ENCODE results near the gene ARID3B.
"Not testable (repeated sequence)": the region's sequence is repeated elsewhere in the genome, so short reads cannot be mapped to it uniquely, and the experiment has no call there.

The ARID3B gene

GRCh38 chr15:74530771-74531143 is 10.3 kb upstream of the ARID3B start:
- H3K4me3 ChIP-seq (ENCODE audit: low read depth, low read length): no peak overlapping the region
- TF ChIP-seq CTCF (IDR thresholded peaks at IDR 0.05; ENCODE audit: control insufficient read depth, extremely low read depth, insufficient read depth): no peak
- no peak for DNase-seq (ENCODE audit: low read depth)

- H3K4me3 ChIP-seq (ENCODE audit: low read depth, low read length): no peak overlapping the region
- no peak for DNase-seq (ENCODE audit: low read depth)
- no peak for TF ChIP-seq CTCF (IDR thresholded peaks at IDR 0.05; ENCODE audit: control insufficient read depth, extremely low read depth, insufficient read depth)
These were observed 9.7 kb upstream of the ARID3B start for GRCh38 chr15:74531144-74531811.

- TF ChIP-seq CTCF (IDR thresholded peaks at IDR 0.05; ENCODE audit: control insufficient read depth, extremely low read depth, insufficient read depth): no peak
- no peak for DNase-seq (ENCODE audit: low read depth)
- no peak overlapping the region for H3K4me3 ChIP-seq (ENCODE audit: low read depth, low read length)
These were observed 5.5 kb upstream of the ARID3B start for GRCh38 chr15:74535388-74536084.

GRCh38 chr15:74537736-74538135 is 3.3 kb upstream of the ARID3B start:
- no peak for TF ChIP-seq CTCF (IDR thresholded peaks at IDR 0.05; ENCODE audit: control insufficient read depth, extremely low read depth, insufficient read depth)
- DNase-seq (ENCODE audit: low read depth): no peak
- H3K4me3 ChIP-seq (ENCODE audit: low read depth, low read length): no peak overlapping the region

- DNase-seq (ENCODE audit: low read depth): not testable (repeated sequence)
- H3K4me3 ChIP-seq (ENCODE audit: low read depth, low read length): peak overlapping the region; percentile 98
These were observed 1.5 kb upstream of the ARID3B start for GRCh38 chr15:74539521-74539920.

- no peak for DNase-seq (ENCODE audit: low read depth)
- no peak for TF ChIP-seq CTCF (IDR thresholded peaks at IDR 0.05; ENCODE audit: control insufficient read depth, extremely low read depth, insufficient read depth)
- peak overlapping the region; percentile 98 for H3K4me3 ChIP-seq (ENCODE audit: low read depth, low read length)
These were observed 759 bp upstream of the ARID3B start for GRCh38 chr15:74540161-74540760.

GRCh38 chr15:74541494-74542165 is 610 bp downstream of the ARID3B start:
- peak overlapping the region; percentile 64 for H3K4me3 ChIP-seq (ENCODE audit: low read depth, low read length)
- no peak for DNase-seq (ENCODE audit: low read depth)
- TF ChIP-seq CTCF (IDR thresholded peaks at IDR 0.05; ENCODE audit: control insufficient read depth, extremely low read depth, insufficient read depth): no peak

Measured in LNCaP clone FGC (cell line).